Kidney (tissue), 14 donors: ENCODE results near the gene ANKRD44. TPM values are rescaled to one million over a fixed set of nuclear protein-coding genes. Genes with fewer than 3 reads are reported as not detected.

ENCODE experiments used
- DNase-seq, 5 donors: peaks; one replicate each; pipeline ENCODE4 v3.0.0-alpha.2; 2013 to 2020
- FAIRE-seq: peaks from 2 replicates; lab custom pipeline; 2012; peaks lifted over from hg19 to GRCh38; lab: Jason Lieb, UNC
- H3K27ac ChIP-seq, 2 donors: one replicate each; pipeline ENCODE4 v1.7.0; 2013; ENCODE audit warnings: low read depth in 2 of 2, low read length in 2 of 2, inconsistent platforms in 1 of 2
- H3K27me3 ChIP-seq: one replicate; pipeline ENCODE4 v1.7.1; 2013; ENCODE audit warnings: low read length, inconsistent platforms; ENCODE audit not compliant: control insufficient read depth, insufficient read depth
- H3K36me3 ChIP-seq, 3 donors: one replicate each; pipeline versions ENCODE4 v1.7.0 to v1.7.1; 2013; ENCODE audit warnings: low read length in 3 of 3, control low read depth in 1 of 3, inconsistent platforms in 1 of 3; ENCODE audit not compliant: insufficient read depth in 3 of 3, control insufficient read depth in 2 of 3
- H3K4me1 ChIP-seq, 3 donors: one replicate each; pipeline versions ENCODE4 v1.7.0 to v1.7.1; 2013; ENCODE audit warnings: low read length in 3 of 3, inconsistent platforms in 1 of 3, low read depth in 1 of 3; ENCODE audit not compliant: control insufficient read depth in 2 of 3, insufficient read depth in 2 of 3
- H3K4me3 ChIP-seq, 3 donors: one replicate each; pipeline versions ENCODE4 v1.7.0 to v1.8.1; 2013; ENCODE audit warnings: low read length in 3 of 3, control low read depth in 1 of 3, inconsistent platforms in 1 of 3
- H3K9ac ChIP-seq, 3 donors: one replicate each; pipeline versions ENCODE4 v1.7.0 to v1.7.1; 2013; ENCODE audit warnings: low read length in 3 of 3, control low read depth in 1 of 3, inconsistent platforms in 1 of 3
- H3K9me3 ChIP-seq, 3 donors: one replicate each; pipeline versions ENCODE4 v1.7.0 to v1.7.1; 2013; ENCODE audit warnings: low read length in 3 of 3, control low read depth in 1 of 3, inconsistent platforms in 1 of 3; ENCODE audit not compliant: control insufficient read depth in 2 of 3, insufficient read depth in 1 of 3
- intact Hi-C: fragments of 100-400 bp; cut with DNase I; formaldehyde crosslinking; loops from one replicate; pipeline ENCODE4 v1.11.1; 2022
- polyA plus RNA-seq: library from polyadenylated mRNA; stranded (reverse); fragments of 350-450 nt; fragmentation: Illumina TruSeq; extraction: RNeasy Lipid Tissue Mini Kit (QIAGEN cat#74804); gene quantifications from one replicate; pipeline ENCODE4 v1.2.3, GENCODE V29; 2014; ENCODE audit warnings: low read depth, low replicate concordance; ENCODE audit not compliant: insufficient read depth
- total RNA-seq: library from RNA; stranded (reverse); fragmentation: NEBNext Ultra II Directional; extraction: Animal tissue kit (Norgen Biotek cat#: 25700); gene quantifications from one replicate; pipeline ENCODE4 v1.2.1, GENCODE V29; 2021
- TF ChIP-seq, protein P1 (sequence below): IDR thresholded peaks from 3 replicates; pipeline ENCODE4 v1.5.1; 2012; ENCODE audit warnings: mild to moderate bottlenecking, moderate library complexity, borderline replicate concordance; ENCODE audit not compliant: insufficient read depth; ENCODE audit errors: extremely low read depth
- donor health status: control.
- donor health status: control.
- donor health status: control.
- donor health status: control.
- donor health status: control.
- donor health status: DM: yes; HTN: yes; CAD: no.
- donor health status: Normal renal cell carcinoma (clear cell type).

ANKRD44 gene
- total and polyA plus RNA-seq, 2 donors from 2014 or later = 2.2 to 39.2 TPM

- H3K27me3 ChIP-seq = no peaks in the 10 kb centered on the region
- H3K27ac ChIP-seq = no peak overlapping the region
- no peak overlapping the region for H3K9ac ChIP-seq
- peaks cover 0 to 4% (median 0%) of the 10 kb centered on the region in 3 donors for H3K4me1 ChIP-seq
- no peaks in the 10 kb centered on the region for H3K9me3 ChIP-seq
- no peaks in the 10 kb centered on the region for H3K36me3 ChIP-seq
- intact Hi-C loops = no loop called here
- TF ChIP-seq, protein P1, sequence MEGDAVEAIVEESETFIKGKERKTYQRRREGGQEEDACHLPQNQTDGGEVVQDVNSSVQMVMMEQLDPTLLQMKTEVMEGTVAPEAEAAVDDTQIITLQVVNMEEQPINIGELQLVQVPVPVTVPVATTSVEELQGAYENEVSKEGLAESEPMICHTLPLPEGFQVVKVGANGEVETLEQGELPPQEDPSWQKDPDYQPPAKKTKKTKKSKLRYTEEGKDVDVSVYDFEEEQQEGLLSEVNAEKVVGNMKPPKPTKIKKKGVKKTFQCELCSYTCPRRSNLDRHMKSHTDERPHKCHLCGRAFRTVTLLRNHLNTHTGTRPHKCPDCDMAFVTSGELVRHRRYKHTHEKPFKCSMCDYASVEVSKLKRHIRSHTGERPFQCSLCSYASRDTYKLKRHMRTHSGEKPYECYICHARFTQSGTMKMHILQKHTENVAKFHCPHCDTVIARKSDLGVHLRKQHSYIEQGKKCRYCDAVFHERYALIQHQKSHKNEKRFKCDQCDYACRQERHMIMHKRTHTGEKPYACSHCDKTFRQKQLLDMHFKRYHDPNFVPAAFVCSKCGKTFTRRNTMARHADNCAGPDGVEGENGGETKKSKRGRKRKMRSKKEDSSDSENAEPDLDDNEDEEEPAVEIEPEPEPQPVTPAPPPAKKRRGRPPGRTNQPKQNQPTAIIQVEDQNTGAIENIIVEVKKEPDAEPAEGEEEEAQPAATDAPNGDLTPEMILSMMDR = no peak
- no peak overlapping the region for H3K4me3 ChIP-seq
- DNase-seq (no peak), FAIRE-seq (no peak)
Observed at GRCh38 chr2:196985511-196986183, 324.9 kb downstream of the ANKRD44 start.

- intact Hi-C loops = no loop called here
- DNase-seq (no peak), FAIRE-seq (no peak)
- Histone ChIP-seq H3K4me3 (no peak overlapping the region), H3K9ac (no peak overlapping the region), H3K27me3 (no peaks in the 10 kb centered on the region), H3K27ac (no peak overlapping the region), H3K4me1 (peaks cover 0 to 4% (median 0%) of the 10 kb centered on the region in 3 donors), H3K36me3 (no peaks in the 10 kb centered on the region), H3K9me3 (no peaks in the 10 kb centered on the region)
- TF ChIP-seq, protein P1 = no peak
Observed at GRCh38 chr2:196984903-196985302, 325.7 kb downstream of the ANKRD44 start.

GRCh38 chr2:196983934-196984333, 326.6 kb downstream of the ANKRD44 start:
- no peak for DNase-seq
- Histone ChIP-seq H3K27me3 (no peaks in the 10 kb centered on the region), H3K9ac (no peak overlapping the region), H3K9me3 (no peaks in the 10 kb centered on the region), H3K4me1 (peaks cover 0 to 4% (median 0%) of the 10 kb centered on the region in 3 donors), H3K36me3 (no peaks in the 10 kb centered on the region), H3K4me3 (no peak overlapping the region), H3K27ac (no peak overlapping the region)
- intact Hi-C loops = no loop called here
- TF ChIP-seq, protein P1 = no peak
- no peak for FAIRE-seq
